Activated T-cell treated with anti-CD3 and anti-CD28 coated beads, Interleukin-2, amount 50 U/mL, for 4 hours (primary cell): ENCODE results near the gene PLA2G6. TPM values are rescaled to one million over a fixed set of nuclear protein-coding genes. Genes with fewer than 3 reads are reported as not detected.
"Not testable (repeated sequence)": the region's sequence is repeated elsewhere in the genome, so short reads cannot be mapped to it uniquely, and the experiment has no call there.

Source experiments
- ATAC-seq, 2 donors: fragments of 200-7000 bp; cut with Tn5 transposase; one replicate each; pipeline ENCODE4 v1.10.0; 2021
- DNase-seq: peaks from one replicate; pipeline ENCODE4 v3.0.0-alpha.2; 2020
- H3K27me3 Mint-ChIP-seq: one replicate; pipeline ENCODE4 v1.8.0; 2021; ENCODE audit warnings: low read depth, mixed read lengths
- H3K36me3 Mint-ChIP-seq: one replicate; pipeline ENCODE4 v1.8.0; 2022; ENCODE audit warnings: mixed read lengths; ENCODE audit not compliant: insufficient read depth
- H3K4me1 Mint-ChIP-seq: one replicate; pipeline ENCODE4 v1.8.0; 2021; ENCODE audit warnings: low read depth, mixed read lengths
- H3K4me3 Mint-ChIP-seq: one replicate; pipeline ENCODE4 v1.8.0; 2021; ENCODE audit warnings: mild to moderate bottlenecking, moderate library complexity, mixed read lengths
- H3K9me3 Mint-ChIP-seq: one replicate; pipeline ENCODE4 v1.8.0; 2021; ENCODE audit warnings: mixed read lengths
- total RNA-seq, 3 donors: library from RNA; stranded (reverse); gene quantifications; one replicate each; pipeline ENCODE4 v1.2.1, GENCODE V29; 2021

The PLA2G6 gene
- total RNA-seq, 3 donors from 2014 or later = 18.1 to 29.8 (median 22.0) TPM

- Mint-ChIP-seq H3K4me3 (no peak overlapping the region), H3K4me1 (no peaks in the 10 kb centered on the region)
- no peak for DNase-seq
Observed at GRCh38 chr22:38080850-38081635, 100.6 kb downstream of the PLA2G6 start.

GRCh38 chr22:38080474-38080849, 101.2 kb downstream of the PLA2G6 start:
- DNase-seq (no peak), ATAC-seq (no peak)
- H3K27me3 Mint-ChIP-seq = peaks cover 22% of the 10 kb centered on the region
- no peaks in the 10 kb centered on the region for H3K4me1 Mint-ChIP-seq
- H3K36me3 Mint-ChIP-seq = no peaks in the 10 kb centered on the region
- H3K9me3 Mint-ChIP-seq = no peaks in the 10 kb centered on the region
- no peak overlapping the region for H3K4me3 Mint-ChIP-seq

More at GRCh38 chr22:38080850-38081635, 100.6 kb downstream of the PLA2G6 start:
- ATAC-seq = peak; percentile 54 to 65
- peaks cover 22% of the 10 kb centered on the region for H3K27me3 Mint-ChIP-seq
- H3K9me3 Mint-ChIP-seq = no peaks in the 10 kb centered on the region
- no peaks in the 10 kb centered on the region for H3K36me3 Mint-ChIP-seq

GRCh38 chr22:38079804-38080203, 101.8 kb downstream of the PLA2G6 start:
- H3K4me3 Mint-ChIP-seq = no peak overlapping the region
- no peaks in the 10 kb centered on the region for H3K4me1 Mint-ChIP-seq
- DNase-seq (no peak), ATAC-seq (no peak)
- H3K27me3 Mint-ChIP-seq = peaks cover 22% of the 10 kb centered on the region
- no peaks in the 10 kb centered on the region for H3K36me3 Mint-ChIP-seq
- no peaks in the 10 kb centered on the region for H3K9me3 Mint-ChIP-seq

- not testable (repeated sequence) for ATAC-seq, DNase-seq, H3K4me1 Mint-ChIP-seq, H3K4me3 Mint-ChIP-seq, H3K9me3 Mint-ChIP-seq, H3K36me3 Mint-ChIP-seq
- H3K27me3 Mint-ChIP-seq = peaks cover 22% of the 10 kb centered on the region
Observed at GRCh38 chr22:38079208-38079607, 102.4 kb downstream of the PLA2G6 start.

DNA sequence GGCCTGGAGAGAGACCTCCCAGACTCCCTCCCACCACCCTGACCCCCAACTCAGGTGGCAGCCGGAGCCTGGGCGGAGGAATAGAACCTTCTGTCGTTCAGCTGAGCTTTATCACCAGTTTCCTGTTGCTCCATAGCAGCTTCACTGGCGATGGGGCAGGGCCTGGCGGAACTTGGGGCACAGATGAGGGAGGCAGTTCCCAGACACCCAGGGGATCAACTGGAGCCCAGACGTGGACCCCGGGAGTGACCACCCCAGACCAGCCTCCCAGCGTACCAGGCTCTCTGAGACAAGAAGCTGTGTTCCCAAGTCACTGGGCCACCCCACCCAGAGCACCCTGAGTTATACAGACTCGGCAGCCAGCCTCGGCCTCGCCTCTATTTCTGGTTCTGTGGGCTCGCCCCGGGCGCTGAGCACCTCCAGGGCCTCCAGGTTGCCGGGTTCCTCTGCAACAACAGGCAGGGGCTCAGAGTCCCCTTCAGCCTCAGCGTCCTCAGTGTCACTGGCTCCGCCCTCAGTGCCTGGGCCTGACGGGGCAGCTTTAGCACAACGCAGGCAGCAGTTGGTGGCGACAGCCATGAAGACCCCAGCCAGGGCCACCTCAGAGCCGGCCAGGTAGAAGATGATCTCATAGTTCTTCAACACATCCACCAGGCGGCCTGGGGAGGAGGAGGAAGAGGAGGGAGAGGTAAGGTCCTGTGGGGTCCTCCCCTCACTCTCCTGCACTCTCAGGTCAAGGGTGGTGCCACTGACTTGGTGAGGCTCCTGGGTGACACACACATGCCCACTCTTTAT, 103.4 kb downstream of the PLA2G6 start:
- no peak for ATAC-seq
- peaks cover 1% of the 10 kb centered on the region for H3K36me3 Mint-ChIP-seq
- no peak overlapping the region for H3K4me3 Mint-ChIP-seq
- no peaks in the 10 kb centered on the region for H3K9me3 Mint-ChIP-seq
- no peaks in the 10 kb centered on the region for H3K4me1 Mint-ChIP-seq
- DNase-seq = no peak
- peaks cover 19% of the 10 kb centered on the region for H3K27me3 Mint-ChIP-seq

DNA sequence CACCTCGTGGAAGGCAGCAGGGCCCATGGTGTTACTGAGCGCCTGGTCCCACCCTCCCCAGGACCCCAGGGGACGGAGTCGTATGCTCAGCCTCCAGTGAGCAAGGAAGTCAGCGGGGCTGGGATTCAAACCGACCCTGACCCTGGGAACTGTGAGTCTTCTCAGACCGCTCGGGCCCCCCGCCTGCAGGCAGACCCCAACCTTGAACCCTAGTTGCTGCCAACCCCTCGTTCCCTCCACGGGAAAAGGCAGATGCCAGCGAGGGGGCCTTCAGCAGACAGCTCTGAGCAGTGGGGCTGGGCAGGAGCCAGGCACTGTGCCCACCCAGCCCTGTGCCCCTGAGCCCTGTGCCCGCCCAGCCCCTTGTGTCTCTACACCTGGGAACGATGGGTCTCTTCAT, 104.0 kb downstream of the PLA2G6 start:
- Mint-ChIP-seq H3K27me3 (peaks cover 14% of the 10 kb centered on the region), H3K9me3 (no peaks in the 10 kb centered on the region), H3K36me3 (peaks cover 1% of the 10 kb centered on the region), H3K4me1 (no peaks in the 10 kb centered on the region), H3K4me3 (no peak overlapping the region)
- ATAC-seq = no peak
- no peak for DNase-seq

DNA sequence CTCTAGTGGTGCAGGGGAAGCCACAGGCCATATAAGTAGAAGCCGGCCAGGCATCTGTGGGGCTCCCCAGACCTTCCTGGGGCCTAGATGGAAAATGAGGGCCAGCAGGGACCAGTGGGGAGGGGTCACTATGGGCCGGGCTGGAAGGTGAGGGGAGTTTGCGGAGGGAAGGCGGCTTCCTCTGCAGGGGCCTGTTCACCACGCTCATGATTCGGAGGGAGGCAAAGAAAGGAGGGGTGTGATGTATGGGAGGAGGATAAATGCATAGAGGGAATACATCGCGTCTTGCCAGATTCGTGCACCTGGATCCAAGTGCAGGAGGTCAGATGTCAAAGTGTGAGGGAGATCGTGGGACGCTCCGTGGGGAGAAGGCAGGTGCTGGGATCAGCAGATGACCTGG, 104.5 kb downstream of the PLA2G6 start:
- ATAC-seq = no peak
- H3K4me1 Mint-ChIP-seq = no peaks in the 10 kb centered on the region

DNA sequence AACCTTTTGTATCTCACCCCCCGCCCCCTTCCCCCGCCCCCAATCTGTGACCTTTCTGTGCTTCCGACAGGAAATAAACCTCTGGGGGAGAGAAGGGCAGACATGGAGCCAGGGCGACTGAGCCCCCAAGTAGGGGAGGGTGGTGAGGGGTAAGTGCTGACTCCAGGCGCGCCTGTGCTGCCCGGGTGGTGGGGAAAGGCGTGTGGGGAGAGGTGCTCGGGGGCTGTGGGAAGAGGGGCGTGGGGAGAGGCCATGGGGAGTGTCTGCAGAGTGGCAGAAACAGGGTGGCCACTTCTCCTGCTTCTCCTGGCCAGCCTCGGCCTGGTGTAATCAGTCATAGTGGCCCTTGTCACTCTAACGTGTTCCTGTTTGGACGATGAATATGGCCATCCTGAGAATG, 105.7 kb downstream of the PLA2G6 start:
- ATAC-seq = no peak
- H3K36me3 Mint-ChIP-seq = peaks cover 1% of the 10 kb centered on the region
- H3K4me3 Mint-ChIP-seq = no peak overlapping the region
- H3K27me3 Mint-ChIP-seq = peaks cover 10% of the 10 kb centered on the region
- H3K9me3 Mint-ChIP-seq = no peaks in the 10 kb centered on the region
- no peak for DNase-seq
- no peaks in the 10 kb centered on the region for H3K4me1 Mint-ChIP-seq

More for the DNA sequence above, 104.5 kb downstream of the PLA2G6 start:
- H3K4me3 Mint-ChIP-seq = no peak overlapping the region
- no peaks in the 10 kb centered on the region for H3K9me3 Mint-ChIP-seq
- H3K36me3 Mint-ChIP-seq = peaks cover 1% of the 10 kb centered on the region
- peaks cover 14% of the 10 kb centered on the region for H3K27me3 Mint-ChIP-seq
- DNase-seq = no peak

DNA sequence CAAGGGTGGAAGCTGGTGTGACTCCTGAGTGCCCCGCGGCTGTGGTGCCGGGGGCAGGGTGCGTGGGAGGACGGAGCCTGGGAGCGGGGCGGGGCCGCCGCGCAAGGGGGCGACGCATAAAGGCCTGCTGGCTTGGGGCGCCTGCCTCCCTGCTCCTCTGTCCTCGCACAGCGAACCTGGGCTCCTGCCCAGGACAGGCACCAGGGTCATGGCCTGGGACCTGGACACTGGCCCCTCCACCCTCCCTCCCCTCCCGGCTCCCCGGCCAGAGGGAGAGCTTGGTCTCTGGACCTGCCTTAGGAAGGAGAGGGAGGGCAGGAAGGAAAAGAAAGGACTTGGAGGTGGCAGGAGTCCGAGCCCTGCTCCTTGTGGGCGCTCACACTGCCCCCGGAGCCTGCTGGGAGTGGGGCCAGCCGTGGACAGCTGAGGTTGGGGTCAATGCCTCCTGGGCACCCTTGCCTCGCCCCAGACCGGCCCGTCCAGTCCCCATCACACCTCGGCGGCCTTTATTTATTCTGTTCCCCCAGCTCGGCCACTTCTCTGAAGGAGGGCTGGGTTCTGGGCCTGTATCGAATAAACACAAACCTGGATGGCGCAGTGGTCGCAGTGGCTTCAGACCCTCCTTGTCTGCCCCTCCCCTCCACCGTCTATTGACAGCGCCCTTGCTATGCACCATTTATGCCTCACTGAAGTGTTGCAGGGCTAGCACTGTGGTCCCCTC, 106.4 kb downstream of the PLA2G6 start:
- Mint-ChIP-seq H3K27me3 (peaks cover 9% of the 10 kb centered on the region), H3K4me3 (no peak overlapping the region), H3K9me3 (no peaks in the 10 kb centered on the region), H3K36me3 (peaks cover 3% of the 10 kb centered on the region), H3K4me1 (no peaks in the 10 kb centered on the region)
- no peak for ATAC-seq
- DNase-seq = no peak

GRCh38 chr22:38074181-38075104, 107.2 kb downstream of the PLA2G6 start:
- Mint-ChIP-seq H3K36me3 (peaks cover 10% of the 10 kb centered on the region), H3K27me3 (peaks cover under 1% of the 10 kb centered on the region), H3K4me1 (no peaks in the 10 kb centered on the region), H3K9me3 (no peaks in the 10 kb centered on the region), H3K4me3 (no peak overlapping the region)
- DNase-seq (no peak), ATAC-seq (no peak)

- Mint-ChIP-seq H3K4me1 (no peaks in the 10 kb centered on the region), H3K27me3 (no peaks in the 10 kb centered on the region), H3K9me3 (no peaks in the 10 kb centered on the region), H3K4me3 (no peak overlapping the region), H3K36me3 (peaks cover 10% of the 10 kb centered on the region)
- no peak for DNase-seq
- no peak for ATAC-seq
Observed at GRCh38 chr22:38073150-38074130, 108.2 kb downstream of the PLA2G6 start.

DNA sequence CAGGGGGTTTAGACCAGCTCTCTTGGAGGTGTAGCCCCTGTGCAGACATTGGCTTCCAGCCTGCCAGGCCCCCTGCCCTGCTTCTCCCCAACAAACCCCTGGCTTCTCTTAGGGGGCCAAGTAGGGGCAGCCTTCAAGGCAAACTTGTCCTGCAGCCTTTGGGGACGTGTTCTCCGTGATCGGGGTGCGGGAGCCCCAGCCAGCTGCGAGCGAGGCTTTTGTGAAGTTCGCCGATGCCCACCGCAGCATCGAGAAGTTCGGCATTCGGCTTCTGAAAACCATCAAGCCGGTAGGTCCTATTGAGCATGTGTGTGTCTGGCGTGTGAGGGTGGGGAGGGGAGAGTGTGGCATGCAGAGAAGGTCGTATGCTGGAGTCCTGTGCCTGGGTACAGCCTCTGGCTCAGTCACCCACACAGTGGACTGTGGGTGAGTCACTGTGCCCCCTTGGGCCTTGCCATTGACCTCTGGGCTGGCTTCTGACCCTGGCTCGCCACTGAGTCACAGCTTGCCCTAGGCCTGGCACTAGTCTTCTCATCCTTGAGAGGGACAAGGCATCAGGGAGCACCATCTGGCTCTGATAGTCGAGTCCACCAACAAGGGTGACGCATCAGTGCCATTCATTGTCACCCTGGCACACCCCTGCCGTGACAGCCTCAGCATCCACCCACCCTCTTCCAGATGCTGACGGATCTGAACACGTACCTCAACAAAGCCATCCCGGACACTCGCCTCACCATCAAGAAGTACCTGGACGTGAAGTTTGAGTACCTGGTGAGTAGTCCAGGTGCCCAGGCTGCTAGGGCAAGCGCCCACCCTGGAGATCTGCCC, 109.1 kb downstream of the PLA2G6 start:
- Mint-ChIP-seq H3K4me1 (no peaks in the 10 kb centered on the region), H3K36me3 (peaks cover 15% of the 10 kb centered on the region), H3K9me3 (no peaks in the 10 kb centered on the region), H3K4me3 (no peak overlapping the region), H3K27me3 (no peaks in the 10 kb centered on the region)
- ATAC-seq = no peak
- DNase-seq = no peak
